GM21360 (cell line): ENCODE data around the gene DPY19L2.
"Not testable (repeated sequence)": the region's sequence is repeated elsewhere in the genome, so short reads cannot be mapped to it uniquely, and the experiment has no call there.

Experiments
- ATAC-seq: cut with Tn5 transposase; IDR thresholded peaks from one replicate; pipeline ENCODE4 v1.9.1; 2021; ENCODE audit warnings: mild to moderate bottlenecking, moderate library complexity; ENCODE audit not compliant: unreplicated experiment

The DPY19L2 gene

DNA sequence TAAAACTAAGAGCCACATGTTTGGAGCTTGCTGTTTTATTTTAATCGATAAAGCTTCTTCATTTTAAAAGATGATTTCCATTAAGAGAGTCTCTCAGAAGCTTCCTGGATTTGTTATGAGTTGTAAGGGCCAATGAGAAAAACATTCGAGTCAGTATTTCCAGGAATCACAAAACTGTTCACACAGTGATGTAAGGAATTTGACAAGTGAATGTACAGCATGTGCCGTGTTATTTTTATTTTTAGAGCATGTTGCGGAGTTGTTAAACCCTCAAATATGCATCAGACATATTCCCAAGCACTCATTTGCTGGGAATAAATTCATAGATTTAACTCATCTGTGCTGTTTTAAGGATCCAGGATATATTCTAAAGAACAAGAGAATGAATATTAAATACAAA, 129.6 kb downstream of the DPY19L2 start:
- ATAC-seq: not testable (repeated sequence)

DNA sequence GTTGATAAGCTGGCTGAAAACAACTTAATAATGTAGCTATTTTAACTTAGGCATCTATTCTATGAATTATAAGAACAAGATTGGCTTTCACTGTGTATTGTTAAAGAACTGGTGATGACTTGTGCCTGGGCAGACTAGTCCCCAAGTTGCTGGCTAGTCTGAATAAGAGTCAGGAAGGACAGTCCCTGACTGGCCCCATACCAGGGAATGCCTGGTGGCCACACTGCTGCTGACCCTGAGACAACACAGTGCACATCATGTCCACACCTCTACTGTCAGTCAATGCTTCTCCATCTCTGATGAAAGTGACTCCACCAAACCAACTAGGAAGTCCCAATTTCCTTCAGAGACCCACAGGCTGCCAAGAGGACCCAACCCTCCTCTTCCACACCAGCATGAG, 130.5 kb downstream of the DPY19L2 start:
- not testable (repeated sequence) for ATAC-seq

DNA sequence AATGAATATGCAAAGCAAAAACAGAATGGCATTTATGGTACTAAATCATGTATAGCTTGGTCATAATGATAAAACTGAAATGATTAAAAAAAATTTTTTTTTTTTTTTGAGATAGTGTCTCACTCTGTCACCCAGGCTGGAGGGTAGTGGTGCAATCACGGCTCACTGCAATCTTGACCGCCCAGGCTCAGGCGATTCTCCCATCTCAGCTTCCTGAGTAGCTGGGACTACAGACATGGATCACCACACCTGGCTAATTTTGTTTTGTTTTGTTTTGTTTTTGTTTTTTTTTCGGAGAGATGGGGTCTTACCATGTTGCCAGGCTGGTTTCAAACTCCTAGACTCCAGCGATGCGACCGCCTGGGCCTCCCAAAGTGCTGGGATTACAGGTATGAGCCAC, 138.7 kb downstream of the DPY19L2 start:
- ATAC-seq: not testable (repeated sequence)

DNA sequence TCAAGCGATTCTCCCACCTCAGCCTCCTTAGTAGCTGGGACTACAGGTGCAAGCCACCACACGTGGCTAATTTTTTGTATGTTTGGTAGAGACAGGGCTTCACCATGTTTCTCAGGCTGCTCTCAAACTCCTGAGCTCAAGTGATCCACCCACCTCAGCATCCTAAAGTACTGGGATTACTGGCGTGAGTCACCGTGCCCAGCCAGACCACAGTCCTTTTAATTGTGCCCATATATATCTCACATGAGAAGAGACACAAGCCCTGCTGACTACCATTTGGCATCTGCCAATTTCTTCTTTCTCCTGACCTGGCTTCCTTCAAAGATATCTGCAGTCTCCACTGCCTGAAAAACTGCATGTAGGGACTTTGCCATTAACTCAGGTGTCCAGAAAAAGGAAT, 142.5 kb downstream of the DPY19L2 start:
- ATAC-seq: no peak

- no peak for ATAC-seq
Measured at GRCh38 chr12:63521706-63522105, 146.6 kb downstream of the DPY19L2 start.
